Measurements from ENCODE around the gene TKT.

The TKT gene, protein sequence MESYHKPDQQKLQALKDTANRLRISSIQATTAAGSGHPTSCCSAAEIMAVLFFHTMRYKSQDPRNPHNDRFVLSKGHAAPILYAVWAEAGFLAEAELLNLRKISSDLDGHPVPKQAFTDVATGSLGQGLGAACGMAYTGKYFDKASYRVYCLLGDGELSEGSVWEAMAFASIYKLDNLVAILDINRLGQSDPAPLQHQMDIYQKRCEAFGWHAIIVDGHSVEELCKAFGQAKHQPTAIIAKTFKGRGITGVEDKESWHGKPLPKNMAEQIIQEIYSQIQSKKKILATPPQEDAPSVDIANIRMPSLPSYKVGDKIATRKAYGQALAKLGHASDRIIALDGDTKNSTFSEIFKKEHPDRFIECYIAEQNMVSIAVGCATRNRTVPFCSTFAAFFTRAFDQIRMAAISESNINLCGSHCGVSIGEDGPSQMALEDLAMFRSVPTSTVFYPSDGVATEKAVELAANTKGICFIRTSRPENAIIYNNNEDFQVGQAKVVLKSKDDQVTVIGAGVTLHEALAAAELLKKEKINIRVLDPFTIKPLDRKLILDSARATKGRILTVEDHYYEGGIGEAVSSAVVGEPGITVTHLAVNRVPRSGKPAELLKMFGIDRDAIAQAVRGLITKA

DNA sequence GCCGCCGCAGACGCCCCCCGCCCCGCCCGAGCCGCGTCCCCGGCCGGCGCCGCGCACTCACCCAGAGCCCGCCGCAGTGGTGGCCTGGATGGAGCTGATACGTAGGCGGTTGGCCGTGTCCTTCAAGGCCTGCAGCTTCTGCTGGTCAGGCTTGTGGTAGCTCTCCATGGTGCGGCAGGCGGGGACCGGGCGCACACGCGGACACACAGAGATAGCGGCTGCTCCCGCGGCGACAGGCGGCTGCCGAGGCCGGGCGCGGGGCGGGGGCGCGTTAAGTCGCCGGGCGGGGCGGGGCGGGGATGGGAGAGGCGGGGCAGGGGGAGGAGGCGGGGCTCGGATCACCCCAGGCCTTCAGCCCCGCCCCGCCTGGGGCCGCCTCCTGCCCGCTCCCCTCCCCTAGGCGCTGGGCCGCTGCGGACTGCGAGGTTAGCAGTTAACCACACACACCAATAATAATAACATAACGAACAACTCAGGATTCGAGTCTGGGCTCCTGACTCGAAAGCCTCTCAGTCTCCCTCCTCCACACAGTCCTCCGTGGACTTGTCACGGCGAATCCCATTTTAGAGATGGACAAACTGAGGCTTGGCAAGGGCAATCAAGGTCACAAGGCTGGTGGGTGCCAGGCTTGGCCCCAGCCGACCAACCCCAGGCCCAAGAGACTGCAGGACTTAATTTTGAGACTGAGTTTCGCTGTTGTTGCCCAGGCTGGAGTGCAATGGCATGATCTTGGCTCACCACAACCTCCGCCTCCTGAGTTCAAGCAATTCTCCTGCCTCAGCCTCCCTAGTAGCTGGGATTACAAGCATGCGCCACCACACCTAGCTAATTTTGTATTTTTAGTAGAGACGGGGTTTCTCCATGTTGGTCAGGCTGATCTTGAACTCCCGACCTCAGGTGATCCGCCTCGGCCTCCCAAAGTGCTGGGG is at the start of gene TKT:
Gene TKT, minus strand, starts transcription at position 248 of the 929 bp plus-strand sequence. Its CDS starts 80 bp downstream, at position 168.
- peak; percentile 89 for DNase-seq (ENCODE audit: low spot score)

DNA sequence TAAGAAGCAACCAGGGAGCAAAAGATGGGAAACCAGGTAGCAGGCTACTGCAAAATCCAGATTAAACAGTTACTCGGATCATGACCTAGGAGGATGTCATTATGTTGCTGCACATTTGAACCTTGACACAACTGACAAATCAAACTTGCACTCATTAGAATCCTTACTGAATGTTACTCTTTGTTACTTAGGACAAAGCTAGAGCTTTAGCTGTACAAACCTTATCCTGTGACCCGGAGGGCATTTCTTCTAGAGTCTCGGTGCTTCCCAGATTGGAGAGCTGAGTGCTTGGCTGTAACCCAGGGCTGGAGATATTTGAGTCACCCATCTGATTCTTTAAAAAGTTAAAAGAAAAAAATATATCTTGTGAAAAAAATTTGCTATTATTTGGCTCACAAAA is 48.1 kb upstream of the TKT start:
- DNase-seq (ENCODE audit: low spot score): no peak

DNA sequence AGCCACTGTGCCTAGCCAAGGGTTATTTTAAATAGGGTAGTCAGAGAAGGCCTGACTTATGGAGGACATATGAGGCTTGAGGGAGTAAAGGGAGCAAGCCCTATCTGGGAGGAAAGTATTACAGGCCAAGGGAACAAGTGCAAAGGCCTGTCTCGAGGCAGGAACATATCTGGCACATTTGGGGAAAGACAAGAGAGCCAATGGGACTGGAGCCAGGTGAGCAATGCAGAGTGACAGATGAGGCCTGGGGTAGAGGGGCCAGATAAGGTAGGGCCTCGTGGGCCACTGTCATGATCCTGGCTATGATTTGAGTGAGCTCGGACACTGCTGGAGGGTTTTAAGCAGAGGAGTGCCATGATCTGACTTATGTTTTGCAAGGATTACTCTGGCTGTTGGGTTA is 47.7 kb upstream of the TKT start:
- no peak for DNase-seq (ENCODE audit: low spot score)

DNA sequence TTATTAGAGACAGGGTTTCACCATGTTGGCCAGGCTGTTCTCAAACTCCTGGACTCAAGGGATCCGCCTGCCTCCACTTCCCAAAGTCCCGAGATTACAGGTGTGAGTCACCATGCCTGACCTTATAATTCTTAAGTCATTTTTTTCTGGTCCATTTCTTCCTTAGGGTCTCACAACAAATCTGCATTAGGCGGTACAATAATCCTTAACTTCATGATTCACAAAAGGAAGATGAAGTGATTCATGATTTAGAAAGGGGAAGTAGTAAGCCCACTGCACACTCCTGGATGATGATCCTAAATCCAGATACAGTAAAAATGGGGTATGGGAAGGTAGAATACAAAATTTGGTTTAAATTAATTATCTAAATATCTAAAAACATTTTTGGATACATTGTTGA is 45.0 kb upstream of the TKT start:
- no peak for DNase-seq (ENCODE audit: low spot score)

DNA sequence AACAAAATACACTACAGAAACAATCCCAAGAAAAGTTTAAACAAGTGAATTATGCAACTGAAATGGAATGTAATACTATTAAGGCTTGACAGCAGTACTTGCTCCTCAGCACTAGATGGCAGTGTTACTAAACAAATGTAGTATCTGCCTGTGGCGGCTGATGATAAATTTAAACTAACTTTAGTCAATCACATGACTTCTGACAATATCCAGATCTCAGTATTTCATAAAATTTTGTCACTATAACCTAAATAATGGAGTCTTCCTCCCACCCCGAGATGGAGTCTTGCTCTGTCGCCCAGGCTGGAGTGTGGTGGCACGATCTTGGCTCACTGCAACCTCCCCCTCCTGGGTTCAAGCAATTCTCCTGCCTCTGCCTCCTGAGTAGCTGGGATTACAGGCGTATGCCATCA is 43.8 kb upstream of the TKT start:
- peak; percentile 71 for DNase-seq (ENCODE audit: low spot score)

DNA sequence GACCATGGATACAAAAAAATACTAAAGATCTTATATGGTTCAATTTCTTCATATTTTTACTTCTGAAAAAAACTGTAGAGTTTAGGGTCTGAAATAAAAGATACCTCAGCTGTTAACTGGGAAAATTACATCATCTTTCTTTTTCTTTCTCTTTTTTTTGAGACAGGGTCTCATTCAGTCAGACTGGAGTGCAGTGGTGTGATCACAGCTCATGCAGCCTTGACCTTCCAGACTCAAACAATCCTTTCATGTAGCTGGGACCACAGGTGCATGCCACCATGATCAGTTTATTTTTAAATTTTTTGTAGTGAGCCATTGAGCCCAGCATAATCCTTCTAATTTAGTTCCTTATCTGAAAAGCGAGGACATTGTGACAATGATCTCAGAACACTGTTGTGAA is 39.6 kb upstream of the TKT start:
- no peak for DNase-seq (ENCODE audit: low spot score)

DNA sequence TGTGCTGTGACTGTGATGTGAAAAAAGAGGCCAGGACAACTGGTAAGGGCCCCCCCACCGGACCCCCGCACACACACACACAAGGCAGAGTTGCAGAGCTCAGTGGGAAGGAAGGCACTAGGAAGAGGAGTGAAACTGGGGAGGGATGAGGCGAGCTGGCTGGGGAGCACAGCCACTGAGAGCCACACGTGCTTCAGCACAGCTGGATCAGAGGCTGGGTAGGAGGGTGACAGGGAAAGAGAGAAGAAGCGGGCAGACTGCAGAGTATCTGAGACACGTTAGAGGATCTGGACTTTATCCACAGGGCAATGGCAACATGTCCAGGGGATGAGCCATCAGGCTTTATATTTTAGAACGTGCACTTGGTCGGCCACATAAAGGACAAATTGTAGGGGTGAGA is 38.0 kb upstream of the TKT start:
- no peak for DNase-seq (ENCODE audit: low spot score)

DNA sequence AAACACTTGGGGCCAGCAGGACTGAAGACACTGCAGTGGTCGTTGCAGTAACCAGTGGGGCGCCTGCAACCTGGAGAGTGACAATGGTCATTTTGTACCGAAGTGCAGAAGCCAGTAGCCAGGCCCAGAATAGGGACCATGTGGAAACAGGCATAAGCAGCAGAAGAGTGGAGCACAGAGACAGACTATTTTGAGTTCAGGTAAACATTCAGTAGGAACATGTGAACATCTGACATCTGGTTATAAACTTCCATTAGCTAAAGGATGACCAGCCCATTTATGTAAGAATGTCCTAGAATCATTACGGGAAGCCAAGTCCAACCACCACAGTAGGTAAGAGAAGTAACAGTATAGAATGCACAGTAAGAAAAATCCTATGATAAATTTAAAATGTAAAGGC is 32.4 kb upstream of the TKT start:
- no peak for DNase-seq (ENCODE audit: low spot score)

DNA sequence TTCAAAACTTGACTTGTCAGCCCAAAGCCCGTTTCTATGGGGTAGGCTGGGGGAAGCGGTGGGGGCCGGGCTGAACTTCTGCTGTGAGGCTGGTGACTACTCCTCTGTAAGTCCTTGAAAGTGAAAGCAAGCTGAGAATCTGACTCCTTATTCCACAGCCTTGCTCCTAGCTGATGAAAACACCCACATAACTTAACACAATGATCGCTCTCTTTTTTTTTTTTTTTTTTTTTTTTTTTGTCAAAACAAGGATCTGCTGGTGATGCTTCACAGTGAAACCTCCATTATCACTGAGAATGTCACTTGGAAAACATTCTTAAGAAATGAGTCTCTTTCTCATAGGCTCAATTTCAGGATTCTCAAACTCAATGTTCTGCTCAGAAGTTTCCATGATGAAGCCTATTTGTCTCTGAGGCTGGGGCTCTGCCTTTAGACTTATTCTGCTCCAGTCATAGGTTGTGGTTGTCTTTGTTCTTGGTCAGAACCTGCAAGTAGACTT is 31.4 kb upstream of the TKT start:
- no peak for DNase-seq (ENCODE audit: low spot score)

DNA sequence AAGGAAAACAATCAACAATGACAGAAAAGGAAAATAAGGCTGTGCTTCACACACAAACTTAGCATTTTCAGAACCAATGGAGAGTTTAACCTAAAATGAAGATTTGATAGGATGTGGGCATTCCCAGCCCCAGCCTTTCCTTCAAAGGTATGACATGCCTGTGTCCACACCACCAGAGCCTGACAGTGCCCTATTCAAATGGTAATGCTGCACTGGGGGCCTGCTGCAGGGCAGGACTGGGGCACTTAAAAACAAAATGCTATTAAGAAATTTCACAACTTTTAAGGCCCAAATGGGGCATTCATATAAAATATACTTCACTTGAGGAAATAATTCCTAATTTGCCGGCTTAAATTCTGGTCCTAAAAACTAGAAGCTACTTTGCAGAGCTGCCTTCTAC is 30.9 kb upstream of the TKT start:
- DNase-seq (ENCODE audit: low spot score): no peak

DNA sequence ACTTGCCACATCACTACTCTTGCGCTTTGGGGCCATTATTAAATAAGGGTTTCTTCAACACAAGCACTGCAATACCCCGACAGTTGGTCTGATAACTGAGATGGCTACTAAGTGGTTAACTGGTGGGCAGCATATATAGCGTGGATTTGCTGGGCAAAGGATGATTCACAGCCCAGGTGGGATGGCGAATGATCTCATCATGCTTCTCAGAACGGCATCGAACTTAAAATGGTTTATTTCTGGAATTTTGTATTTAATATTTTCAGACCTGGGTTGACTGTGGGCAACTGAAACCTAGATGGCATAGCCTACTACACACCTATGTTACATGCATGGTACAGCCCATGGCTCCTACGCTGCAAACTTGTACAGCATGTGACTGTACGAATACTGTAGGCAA is 26.8 kb upstream of the TKT start:
- DNase-seq (ENCODE audit: low spot score): no peak

DNA sequence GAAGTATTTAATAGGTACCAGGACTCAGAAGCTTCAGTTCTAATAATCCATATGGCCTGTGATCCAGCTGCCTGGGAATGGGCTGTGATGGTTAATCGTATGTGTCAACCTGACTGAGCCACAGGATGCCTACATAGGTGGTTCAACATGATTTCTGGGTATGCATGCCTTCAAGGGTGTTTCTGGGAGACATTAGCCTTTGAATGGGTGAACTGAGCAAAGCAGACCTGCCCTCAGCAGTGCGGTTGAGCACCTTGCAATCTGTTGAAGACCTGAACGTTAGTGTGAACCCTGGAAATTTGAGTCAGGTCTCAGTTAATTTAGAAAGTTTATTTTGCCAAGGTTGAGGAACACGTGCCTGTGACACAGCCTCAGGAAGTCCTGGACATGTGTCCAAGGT is 22.8 kb upstream of the TKT start:
- no peak for DNase-seq (ENCODE audit: low spot score)

DNA sequence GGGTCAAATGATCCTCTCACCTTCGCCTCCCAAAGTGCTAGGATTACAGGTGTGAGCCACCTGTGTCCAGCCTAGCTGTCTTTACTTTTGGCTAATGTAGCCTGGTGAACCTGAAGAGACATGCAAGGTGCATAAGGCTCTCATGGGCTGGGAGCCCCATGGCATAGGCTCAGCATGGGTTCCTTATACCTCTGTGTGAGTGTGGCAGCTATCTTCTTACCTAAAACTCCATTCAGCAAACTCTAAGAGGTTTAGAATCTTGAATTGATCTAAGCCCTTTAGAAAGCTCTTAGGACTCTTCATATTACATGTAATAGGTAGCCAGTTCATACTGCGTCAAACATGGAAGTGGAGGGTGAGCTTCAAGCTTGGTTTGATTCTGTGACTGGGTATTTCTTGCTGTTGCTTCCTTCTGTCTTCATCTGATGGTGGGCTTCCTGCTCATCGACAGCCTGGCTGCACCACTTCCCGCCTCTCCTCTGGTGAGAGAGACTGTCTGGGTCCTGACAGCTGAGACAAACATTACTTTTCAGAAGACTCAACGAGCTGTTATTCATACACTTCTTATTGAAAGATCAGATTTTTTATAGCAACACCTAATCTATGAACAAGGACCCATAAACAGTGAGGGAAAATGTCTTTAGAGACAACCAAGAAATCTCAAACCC is 19.2 kb upstream of the TKT start:
- no peak for DNase-seq (ENCODE audit: low spot score)

DNA sequence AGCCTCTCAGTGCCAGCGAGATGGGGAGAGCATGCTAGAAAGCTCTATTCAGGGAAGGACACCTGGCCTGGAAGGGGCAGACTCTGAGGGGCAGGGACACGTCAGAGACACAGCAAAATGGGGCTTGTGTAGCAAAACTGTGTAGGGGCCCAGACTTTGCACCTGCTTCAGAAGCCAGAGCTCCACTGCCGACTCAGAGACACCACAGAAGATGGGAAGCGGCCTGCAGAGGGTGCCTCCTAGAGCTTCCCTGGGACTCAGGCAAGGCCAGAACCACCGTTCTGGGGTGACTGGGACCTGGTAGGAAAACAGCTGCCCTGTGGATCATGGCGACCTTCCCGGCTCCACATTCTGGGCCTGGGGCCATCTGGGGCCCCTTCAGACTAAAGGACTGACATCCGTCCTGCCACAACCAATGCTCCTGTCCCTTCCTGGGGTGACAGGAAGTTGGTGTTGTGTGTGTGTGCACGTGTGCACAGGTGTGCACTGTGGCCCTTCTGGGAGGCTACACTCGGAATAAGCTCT is 17.4 kb upstream of the TKT start:
- DNase-seq (ENCODE audit: low spot score): no peak

DNA sequence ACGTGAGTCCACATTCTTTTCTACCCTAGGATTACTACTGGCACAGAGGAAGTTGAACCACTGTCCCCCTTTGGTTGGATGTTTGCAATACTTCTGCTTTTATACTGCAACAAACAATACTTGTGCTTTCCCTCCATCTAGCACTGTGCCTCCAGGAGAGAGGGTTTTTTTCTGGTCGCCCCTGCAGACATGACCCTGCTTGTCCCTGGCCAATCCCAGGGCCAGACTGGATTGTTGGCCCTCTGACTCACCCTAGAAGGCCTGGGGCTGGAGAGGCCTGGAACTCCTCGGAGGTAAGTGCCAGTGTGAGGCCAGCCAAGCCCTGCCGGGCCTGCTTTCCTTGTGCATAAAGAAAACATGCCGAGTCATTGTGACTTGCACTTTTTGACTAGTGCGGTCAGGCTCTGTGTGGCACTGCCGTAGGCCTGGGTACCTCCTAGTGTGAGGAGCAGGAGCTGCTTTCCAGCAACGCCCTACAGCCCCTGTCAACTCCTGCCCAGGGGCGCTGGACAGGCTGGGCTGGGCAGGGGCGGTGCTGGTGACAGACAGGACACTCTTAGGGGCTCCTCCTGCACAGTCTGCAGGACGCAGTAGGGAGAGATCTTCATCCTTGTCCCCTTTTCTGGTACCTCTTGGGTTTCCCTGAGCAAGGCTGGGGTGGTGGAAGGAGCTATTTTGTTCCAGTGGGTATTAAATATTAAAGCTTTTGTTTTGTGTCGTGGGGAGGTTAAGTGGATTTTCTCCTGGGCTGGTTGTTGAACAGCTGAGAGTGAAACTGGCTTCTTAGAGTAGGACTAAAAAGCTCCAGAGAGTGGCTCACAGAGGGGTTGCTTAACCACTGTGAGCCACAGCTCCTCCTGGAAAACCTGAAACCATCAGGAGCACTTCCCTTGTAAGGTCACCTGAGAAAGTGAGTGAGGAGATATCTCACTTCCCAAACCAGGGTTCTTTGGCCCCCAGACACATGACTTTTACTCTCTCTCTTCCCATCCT is 14.4 kb upstream of the TKT start:
- DNase-seq (ENCODE audit: low spot score): peak; percentile 99

DNA sequence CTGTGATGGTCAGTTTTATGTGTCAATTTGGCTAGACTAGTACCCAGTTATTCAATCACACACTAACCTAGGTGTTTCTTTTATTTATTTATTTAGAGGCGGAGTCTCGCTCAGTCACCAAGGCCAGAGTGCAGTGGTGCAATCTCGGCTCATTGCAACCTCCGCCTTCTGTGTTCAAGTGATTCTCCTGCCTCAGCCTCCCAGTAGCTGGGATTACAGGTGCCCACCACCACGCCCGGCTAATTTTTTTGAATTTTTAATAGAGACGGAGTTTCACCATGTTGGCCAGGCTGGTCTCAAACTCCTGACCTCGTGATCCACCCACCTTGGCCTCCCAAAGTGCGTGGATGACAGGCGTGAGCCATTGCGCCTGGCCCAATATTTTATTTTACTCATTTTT is 13.4 kb upstream of the TKT start:
- peak; percentile 52 for DNase-seq (ENCODE audit: low spot score)

DNA sequence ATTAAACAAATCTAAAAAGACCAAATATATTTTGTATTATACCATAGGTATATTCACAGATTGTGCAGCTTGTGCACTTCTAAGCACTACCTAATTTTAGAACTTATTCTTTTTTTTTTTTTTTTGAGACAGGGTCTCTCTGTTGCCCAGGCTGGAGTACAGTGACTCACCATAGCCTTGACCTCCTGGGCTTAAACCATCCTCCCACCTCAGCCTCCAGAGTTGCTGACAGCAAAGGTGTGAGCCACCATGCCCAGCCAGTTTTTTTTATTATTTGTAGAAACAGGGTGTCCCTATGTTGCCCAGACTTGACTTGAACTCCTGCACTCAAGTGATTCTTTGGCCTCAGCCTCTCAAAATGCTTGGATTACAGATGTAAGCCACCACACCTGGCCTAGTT is 11.9 kb upstream of the TKT start:
- no peak for DNase-seq (ENCODE audit: low spot score)

DNA sequence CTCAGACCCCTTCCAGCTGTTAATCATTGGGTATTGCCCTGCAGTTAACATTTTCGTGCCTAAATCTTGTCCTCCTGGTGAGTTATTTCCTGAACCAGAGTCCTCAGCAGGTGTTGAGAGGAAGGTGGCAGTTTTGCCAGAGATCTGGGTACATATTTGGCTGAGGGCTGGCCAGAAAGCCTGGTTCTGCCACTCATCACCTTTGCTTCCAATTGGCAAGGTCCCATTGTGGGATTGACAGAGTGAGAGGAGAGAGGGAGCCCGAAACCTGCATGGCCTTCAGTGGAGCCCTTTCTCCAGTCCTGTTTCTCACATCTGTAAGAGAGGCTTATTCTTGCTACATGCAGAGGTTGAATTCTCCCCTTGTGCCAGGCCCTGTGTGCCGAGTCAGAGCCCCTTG is 8.9 kb upstream of the TKT start:
- no peak for DNase-seq (ENCODE audit: low spot score)

DNA sequence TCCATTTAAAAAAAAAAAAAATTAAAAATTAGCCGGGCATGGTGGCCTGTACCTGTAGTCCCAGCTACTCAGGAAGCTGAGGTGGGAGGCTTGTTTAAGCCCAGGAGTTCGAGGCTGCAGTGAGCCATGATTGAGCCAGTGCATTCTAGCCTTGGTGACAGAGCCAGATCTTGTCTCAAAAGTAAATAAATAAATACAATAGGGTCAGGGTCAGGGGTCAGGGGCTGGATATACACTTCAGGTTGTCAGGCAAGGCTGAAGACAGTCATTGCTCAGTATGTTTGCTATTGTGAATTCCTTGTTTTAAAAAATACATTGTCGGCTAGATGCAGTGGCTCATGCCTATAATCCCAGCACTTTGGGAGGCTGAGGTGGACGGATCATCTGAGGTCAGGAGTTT is 8.1 kb upstream of the TKT start:
- DNase-seq (ENCODE audit: low spot score): no peak

DNA sequence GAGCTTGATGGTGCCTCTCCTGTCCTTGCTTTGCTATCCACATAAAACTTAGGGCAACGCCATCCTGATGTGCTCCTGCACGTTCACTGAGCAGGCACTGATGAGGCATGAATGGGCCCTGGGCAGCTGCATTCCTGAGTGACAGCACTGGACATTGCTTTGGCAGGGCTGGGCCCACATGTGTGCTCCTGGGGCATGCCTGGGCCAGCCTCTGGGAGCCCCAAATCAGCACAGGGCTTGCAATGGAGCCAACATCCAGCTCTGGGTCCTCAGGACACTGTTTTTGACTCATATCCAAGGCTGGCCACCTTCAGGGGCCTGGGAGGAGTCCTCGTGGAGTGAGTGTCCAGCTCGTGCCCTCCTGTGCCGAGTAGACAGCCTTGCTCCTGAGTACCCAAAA is 5.9 kb upstream of the TKT start:
- DNase-seq (ENCODE audit: low spot score): no peak
